NCI-H2107 (cell line): Measurements from ENCODE around the gene CNIH1.
A peak's percentile ranks its signal among the peaks of the same experiment; 100 is the strongest.
"Not testable (repeated sequence)": the region's sequence is repeated elsewhere in the genome, so short reads cannot be mapped to it uniquely, and the experiment has no call there.

ENCODE experiments used
- DNase-seq: peaks from one replicate; lab custom pipeline; 2025; lab: John Stamatoyannopoulos, UW

Gene CNIH1

GRCh38 chr14:54427871-54428270 lies 13.3 kb downstream of the CNIH1 start:
- no peak for DNase-seq

GRCh38 chr14:54425537-54426274 lies 15.5 kb downstream of the CNIH1 start:
- DNase-seq = no peak

- DNase-seq = no peak
These were observed 16.1 kb downstream of the CNIH1 start for GRCh38 chr14:54425068-54425467.

GRCh38 chr14:54424479-54424901 lies 16.7 kb downstream of the CNIH1 start:
- DNase-seq = no peak

GRCh38 chr14:54423991-54424390 lies 17.2 kb downstream of the CNIH1 start:
- no peak for DNase-seq

GRCh38 chr14:54420478-54421142 lies 20.6 kb downstream of the CNIH1 start:
- no peak for DNase-seq

GRCh38 chr14:54411371-54411770 lies 29.8 kb downstream of the CNIH1 start:
- no peak for DNase-seq

GRCh38 chr14:54410215-54410614 lies 31.0 kb downstream of the CNIH1 start:
- DNase-seq = no peak

GRCh38 chr14:54403401-54404005 lies 37.7 kb downstream of the CNIH1 start:
- not testable (repeated sequence) for DNase-seq

GRCh38 chr14:54399560-54399959 lies 41.6 kb downstream of the CNIH1 start:
- DNase-seq = no peak

- DNase-seq = peak; percentile 99
These were observed 44.5 kb downstream of the CNIH1 start, which contains the start of gene CDKN3 for GRCh38 chr14:54396493-54397335. Gene CDKN3 (plus strand): TSS chr14:54397007. CDS start chr14:54397069, 62 bp downstream.

GRCh38 chr14:54396183-54396492 lies 45.0 kb downstream of the CNIH1 start:
- no peak for DNase-seq

GRCh38 chr14:54395716-54396115 lies 45.5 kb downstream of the CNIH1 start:
- no peak for DNase-seq

GRCh38 chr14:54395284-54395683 lies 45.9 kb downstream of the CNIH1 start:
- DNase-seq = no peak

- no peak for DNase-seq
These were observed 46.6 kb downstream of the CNIH1 start for GRCh38 chr14:54394596-54394995.

GRCh38 chr14:54392986-54393884 lies 47.9 kb downstream of the CNIH1 start:
- not testable (repeated sequence) for DNase-seq

GRCh38 chr14:54392131-54392859 lies 48.9 kb downstream of the CNIH1 start:
- DNase-seq = no peak

- no peak for DNase-seq
These were observed 53.8 kb downstream of the CNIH1 start for GRCh38 chr14:54387328-54387727.

- DNase-seq = no peak
These were observed 55.6 kb downstream of the CNIH1 start for GRCh38 chr14:54385556-54385955.

- no peak for DNase-seq
These were observed 57.3 kb downstream of the CNIH1 start for GRCh38 chr14:54383835-54384234.

GRCh38 chr14:54381821-54382220 lies 59.4 kb downstream of the CNIH1 start:
- DNase-seq = no peak
